Hindlimb muscle (tissue), 1 donor: ENCODE measurements around the gene YRDC. TPM values are rescaled to one million over a fixed set of nuclear protein-coding genes. Genes with fewer than 3 reads are reported as not detected.
"Not testable (repeated sequence)": the region's sequence is repeated elsewhere in the genome, so short reads cannot be mapped to it uniquely, and the experiment has no call there.

Experiments used
- DNase-seq: peaks from one replicate; pipeline ENCODE4 v3.0.0-alpha.2; 2013
- polyA plus RNA-seq: library from polyadenylated mRNA; unstranded; fragments of 120-200 nt; gene quantifications from one replicate; pipeline ENCODE4 v1.2.1, GENCODE V29; 2013; ENCODE audit not compliant: insufficient read length

Gene YRDC
- polyA plus RNA-seq, 1 donor, result 7.0 TPM

GRCh38 chr1:37821481-37821880, 13.5 kb upstream of the YRDC start:
- DNase-seq, result no peak

- DNase-seq, result no peak
Observed at GRCh38 chr1:37817481-37817880, 9.5 kb upstream of the YRDC start.

- DNase-seq, result no peak
Observed at GRCh38 chr1:37814252-37814651, 6.2 kb upstream of the YRDC start.

GRCh38 chr1:37813529-37814145, 5.6 kb upstream of the YRDC start:
- no peak for DNase-seq

- DNase-seq, result peak; percentile 65
Observed at GRCh38 chr1:37811027-37811655, 3.1 kb upstream of the YRDC start.

- DNase-seq, result no peak
Observed at GRCh38 chr1:37809942-37810341, 1.9 kb upstream of the YRDC start.

GRCh38 chr1:37808369-37809319, 636 bp upstream of the YRDC start:
- DNase-seq, result peak; percentile 47

- no peak for DNase-seq
Observed at GRCh38 chr1:37807220-37807554, 821 bp downstream of the YRDC start.

- no peak for DNase-seq
Observed at GRCh38 chr1:37802439-37802838, 5.6 kb downstream of the YRDC start.

GRCh38 chr1:37797750-37798345, 10.2 kb downstream of the YRDC start:
- no peak for DNase-seq

- peak; percentile 74 for DNase-seq
Observed at GRCh38 chr1:37795340-37796125, 12.5 kb downstream of the YRDC start.

GRCh38 chr1:37794372-37795339, 13.4 kb downstream of the YRDC start:
- DNase-seq, result no peak

GRCh38 chr1:37793773-37794371, 14.1 kb downstream of the YRDC start, which contains the start of gene MANEAL:
Gene MANEAL (plus strand): TSS chr1:37793847. CDS start chr1:37794183, 336 bp downstream.
- DNase-seq, result peak; percentile 54

GRCh38 chr1:37792943-37793686, 14.9 kb downstream of the YRDC start:
- no peak for DNase-seq

GRCh38 chr1:37782491-37782890, 25.5 kb downstream of the YRDC start:
- no peak for DNase-seq

GRCh38 chr1:37778654-37779053, 29.4 kb downstream of the YRDC start:
- DNase-seq, result no peak

GRCh38 chr1:37776946-37777516, 31.0 kb downstream of the YRDC start:
- DNase-seq, result no peak

- DNase-seq, result not testable (repeated sequence)
Observed at GRCh38 chr1:37771440-37771839, 36.6 kb downstream of the YRDC start.

GRCh38 chr1:37767488-37767887, 40.5 kb downstream of the YRDC start:
- no peak for DNase-seq
